Neural progenitor cell (in vitro differentiated cells): ENCODE measurements around the gene NPPB. TPM values are rescaled to one million over a fixed set of nuclear protein-coding genes. Genes with fewer than 3 reads are reported as not detected.

Source experiments
- DNase-seq: peaks from one replicate; pipeline ENCODE4 v3.0.0-alpha.2; 2016; ENCODE audit warnings: low spot score
- H2AFZ ChIP-seq: fragments of 200-600 bp; sonication (generic); replicated peaks from 2 replicates; pipeline ENCODE4 v1.6.1; 2016; ENCODE audit warnings: antibody characterized with exemption
- H3F3A ChIP-seq: fragments of 200-600 bp; sonication (generic); 2 replicates; pipeline ENCODE4 v1.6.1; 2016; ENCODE audit warnings: antibody characterized with exemption, low read depth
- H3K27ac ChIP-seq: fragments of 200-600 bp; sonication (generic); 2 replicates; pipeline ENCODE4 v1.5.1; 2016; ENCODE audit warnings: mild to moderate bottlenecking
- H3K27me3 ChIP-seq: fragments of 200-600 bp; sonication (generic); 2 replicates; pipeline ENCODE4 v1.6.1; 2016; ENCODE audit warnings: mild to moderate bottlenecking, moderate library complexity
- H3K36me3 ChIP-seq: fragments of 200-600 bp; sonication (generic); 2 replicates; pipeline ENCODE4 v1.5.1; 2016
- H3K4me1 ChIP-seq: fragments of 200-600 bp; sonication (generic); 2 replicates; pipeline ENCODE4 v1.6.1; 2016; ENCODE audit warnings: mixed run types
- H3K4me2 ChIP-seq: fragments of 200-600 bp; sonication (generic); 2 replicates; pipeline ENCODE4 v1.6.1; 2016
- H3K4me3 ChIP-seq: fragments of 200-600 bp; sonication (generic); 2 replicates; pipeline ENCODE4 v1.5.1; 2016
- H3K79me2 ChIP-seq: fragments of 200-600 bp; sonication (generic); 2 replicates; pipeline ENCODE4 v1.6.1; 2016; ENCODE audit warnings: low read depth
- H3K9ac ChIP-seq: fragments of 200-600 bp; sonication (generic); 2 replicates; pipeline ENCODE4 v1.6.1; 2016
- H3K9me3 ChIP-seq: fragments of 200-600 bp; sonication (generic); 2 replicates; pipeline ENCODE4 v1.5.1; 2016; ENCODE audit warnings: low read depth
- H4K20me1 ChIP-seq: fragments of 200-600 bp; sonication (generic); 2 replicates; pipeline ENCODE4 v1.6.1; 2016; ENCODE audit warnings: low read depth
- H3K27ac Mint-ChIP-seq: 3 replicates; pipeline ENCODE4 v1.8.0; 2021; ENCODE audit warnings: mixed read lengths
- H3K27me3 Mint-ChIP-seq: 2 replicates; pipeline ENCODE4 v1.8.0; 2022; ENCODE audit warnings: low read depth, mild to moderate bottlenecking, inconsistent platforms, moderate library complexity, mixed read lengths; ENCODE audit not compliant: insufficient read depth
- H3K36me3 Mint-ChIP-seq: 3 replicates; pipeline ENCODE4 v1.8.0; 2021; ENCODE audit warnings: mixed read lengths
- H3K4me1 Mint-ChIP-seq: 3 replicates; pipeline ENCODE4 v1.8.0; 2021; ENCODE audit warnings: mixed read lengths
- H3K4me3 Mint-ChIP-seq: 3 replicates; pipeline ENCODE4 v1.8.0; 2021; ENCODE audit warnings: mild to moderate bottlenecking, moderate library complexity, mixed read lengths
- H3K9me3 Mint-ChIP-seq: 3 replicates; pipeline ENCODE4 v1.8.0; 2020; ENCODE audit warnings: mixed read lengths
- EZH2 ChIP-seq: fragments of 200-600 bp; sonication (generic); IDR thresholded peaks from 2 replicates; pipeline ENCODE4 v1.6.1; 2017; ENCODE audit warnings: antibody characterized with exemption, mild to moderate bottlenecking, moderate library complexity
- EZH2phosphoT487 ChIP-seq: fragments of 200-600 bp; sonication (generic); IDR thresholded peaks from 2 replicates; pipeline ENCODE4 v1.6.1; 2017; ENCODE audit warnings: antibody characterized with exemption
- total RNA-seq: library from RNA; depleted of rRNA; stranded (reverse); fragments of >200 nt; gene quantifications from 2 replicates; pipeline ENCODE4 v1.2.3, GENCODE V29; 2015; ENCODE audit warnings: low replicate concordance
- TF ChIP-seq, protein P1 (sequence below): fragments of 200-600 bp; sonication (generic); IDR thresholded peaks from 2 replicates; pipeline ENCODE4 v1.5.1; 2017; ENCODE audit warnings: antibody characterized with exemption, mild to moderate bottlenecking

The NPPB gene
- total RNA-seq, 1 donor from 2014 or later: not detected

- Histone ChIP-seq H3K9me3 (no peaks in the 10 kb centered on the region), H4K20me1 (peaks cover 14% of the 10 kb centered on the region), H3K27me3 (no peaks in the 10 kb centered on the region), H2AFZ (no peak overlapping the region), H3K79me2 (no peaks in the 10 kb centered on the region), H3K36me3 (peaks cover 10% of the 10 kb centered on the region), H3F3A (peaks cover 8% of the 10 kb centered on the region), H3K9ac (no peak overlapping the region), H3K4me2 (no peak overlapping the region), H3K27ac (no peak overlapping the region), H3K4me1 (no peaks in the 10 kb centered on the region), H3K4me3 (no peak overlapping the region)
- H3K9me3 Mint-ChIP-seq: no peaks in the 10 kb centered on the region
- H3K27ac Mint-ChIP-seq: no peak overlapping the region
- peaks cover 24% of the 10 kb centered on the region for H3K36me3 Mint-ChIP-seq
- H3K4me3 Mint-ChIP-seq: no peak overlapping the region
- H3K4me1 Mint-ChIP-seq: no peaks in the 10 kb centered on the region
- DNase-seq: peak; percentile 73
- TF ChIP-seq EZH2phosphoT487: no peak
- TF ChIP-seq, protein P1, sequence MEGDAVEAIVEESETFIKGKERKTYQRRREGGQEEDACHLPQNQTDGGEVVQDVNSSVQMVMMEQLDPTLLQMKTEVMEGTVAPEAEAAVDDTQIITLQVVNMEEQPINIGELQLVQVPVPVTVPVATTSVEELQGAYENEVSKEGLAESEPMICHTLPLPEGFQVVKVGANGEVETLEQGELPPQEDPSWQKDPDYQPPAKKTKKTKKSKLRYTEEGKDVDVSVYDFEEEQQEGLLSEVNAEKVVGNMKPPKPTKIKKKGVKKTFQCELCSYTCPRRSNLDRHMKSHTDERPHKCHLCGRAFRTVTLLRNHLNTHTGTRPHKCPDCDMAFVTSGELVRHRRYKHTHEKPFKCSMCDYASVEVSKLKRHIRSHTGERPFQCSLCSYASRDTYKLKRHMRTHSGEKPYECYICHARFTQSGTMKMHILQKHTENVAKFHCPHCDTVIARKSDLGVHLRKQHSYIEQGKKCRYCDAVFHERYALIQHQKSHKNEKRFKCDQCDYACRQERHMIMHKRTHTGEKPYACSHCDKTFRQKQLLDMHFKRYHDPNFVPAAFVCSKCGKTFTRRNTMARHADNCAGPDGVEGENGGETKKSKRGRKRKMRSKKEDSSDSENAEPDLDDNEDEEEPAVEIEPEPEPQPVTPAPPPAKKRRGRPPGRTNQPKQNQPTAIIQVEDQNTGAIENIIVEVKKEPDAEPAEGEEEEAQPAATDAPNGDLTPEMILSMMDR: peak; percentile 97
- H3K27me3 Mint-ChIP-seq: peaks cover 2% of the 10 kb centered on the region
These were observed 20.1 kb downstream of the NPPB start for GRCh38 chr1:11838349-11839272.

- no peak for TF ChIP-seq EZH2phosphoT487
- TF ChIP-seq EZH2: no peak
- TF ChIP-seq, protein P1: no peak
- Mint-ChIP-seq H3K4me1 (no peaks in the 10 kb centered on the region), H3K27me3 (peaks cover 2% of the 10 kb centered on the region), H3K36me3 (peaks cover 24% of the 10 kb centered on the region), H3K9me3 (no peaks in the 10 kb centered on the region), H3K27ac (no peak overlapping the region), H3K4me3 (no peak overlapping the region)
- Histone ChIP-seq H3K27ac (no peak overlapping the region), H4K20me1 (peaks cover 14% of the 10 kb centered on the region), H2AFZ (no peak overlapping the region), H3K4me2 (no peak overlapping the region), H3F3A (peaks cover 8% of the 10 kb centered on the region), H3K79me2 (no peaks in the 10 kb centered on the region), H3K4me1 (no peaks in the 10 kb centered on the region), H3K4me3 (no peak overlapping the region), H3K9ac (no peak overlapping the region), H3K27me3 (no peaks in the 10 kb centered on the region), H3K9me3 (no peaks in the 10 kb centered on the region), H3K36me3 (peaks cover 10% of the 10 kb centered on the region)
- no peak for DNase-seq
These were observed 20.9 kb downstream of the NPPB start for GRCh38 chr1:11837767-11838348.

DNA sequence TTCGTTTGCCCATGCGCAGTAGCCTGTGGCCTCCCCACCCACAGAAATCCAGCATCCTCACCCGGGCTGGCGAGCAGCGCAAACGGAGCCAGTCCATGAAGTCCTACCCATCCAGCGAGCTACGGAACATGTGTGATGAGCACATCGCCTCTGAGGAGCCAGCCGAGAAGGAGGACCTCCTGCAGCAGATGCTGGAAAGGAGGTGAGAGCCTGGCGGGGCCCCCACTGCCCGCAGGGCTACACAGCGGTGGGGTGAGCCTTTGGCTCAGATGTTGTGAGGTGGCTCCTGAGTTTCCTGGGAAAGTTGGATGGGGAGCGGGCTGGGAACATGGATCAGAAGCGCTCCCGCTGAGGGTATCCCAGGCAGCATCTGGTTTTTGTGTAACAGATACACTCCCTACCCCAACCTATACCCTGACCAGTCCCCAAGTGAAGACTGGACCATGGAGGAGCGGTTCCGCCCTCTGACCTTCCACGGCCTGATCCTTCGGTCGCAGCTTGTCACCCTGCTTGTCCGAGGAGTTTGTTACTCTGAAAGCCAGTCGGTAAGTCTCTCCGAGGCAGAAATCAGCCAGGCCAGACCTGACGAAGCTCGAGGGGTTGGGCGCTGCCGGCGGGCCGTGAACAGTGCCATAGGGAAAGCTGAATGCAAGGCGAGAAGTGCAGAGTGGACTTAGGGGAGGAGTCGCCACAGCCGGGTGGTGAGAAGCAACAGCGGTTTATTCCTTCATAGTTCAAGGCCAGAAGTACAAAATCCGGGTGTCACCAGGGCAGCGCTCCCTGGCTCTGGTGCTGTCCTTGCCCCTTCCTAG lies 21.6 kb downstream of the NPPB start:
- TF ChIP-seq EZH2phosphoT487 (no peak), EZH2 (no peak)
- TF ChIP-seq, protein P1: no peak
- H2AFZ ChIP-seq: no peak overlapping the region
- H4K20me1 ChIP-seq: peaks cover 14% of the 10 kb centered on the region
- H3K4me1 ChIP-seq: no peaks in the 10 kb centered on the region
- H3K79me2 ChIP-seq: no peaks in the 10 kb centered on the region
- H3K9me3 ChIP-seq: no peaks in the 10 kb centered on the region
- no peak overlapping the region for H3K9ac ChIP-seq
- peaks cover 8% of the 10 kb centered on the region for H3F3A ChIP-seq
- no peaks in the 10 kb centered on the region for H3K9me3 Mint-ChIP-seq
- H3K4me3 Mint-ChIP-seq: no peak overlapping the region
- H3K4me3 ChIP-seq: no peak overlapping the region
- H3K36me3 ChIP-seq: peaks cover 10% of the 10 kb centered on the region
- no peak overlapping the region for H3K27ac Mint-ChIP-seq
- peaks cover 2% of the 10 kb centered on the region for H3K27me3 Mint-ChIP-seq
- no peak overlapping the region for H3K27ac ChIP-seq
- DNase-seq: no peak
- no peaks in the 10 kb centered on the region for H3K4me1 Mint-ChIP-seq
- H3K36me3 Mint-ChIP-seq: peaks cover 21% of the 10 kb centered on the region
- no peak overlapping the region for H3K4me2 ChIP-seq
- H3K27me3 ChIP-seq: no peaks in the 10 kb centered on the region
